GM18508 (cell line): ENCODE results near the gene FADS1.

Experiments used
- ATAC-seq: cut with Tn5 transposase; IDR thresholded peaks from one replicate; pipeline ENCODE4 v1.9.1; 2021; ENCODE audit warnings: moderate number of reproducible peaks; ENCODE audit not compliant: insufficient read depth, unreplicated experiment

Gene FADS1

DNA sequence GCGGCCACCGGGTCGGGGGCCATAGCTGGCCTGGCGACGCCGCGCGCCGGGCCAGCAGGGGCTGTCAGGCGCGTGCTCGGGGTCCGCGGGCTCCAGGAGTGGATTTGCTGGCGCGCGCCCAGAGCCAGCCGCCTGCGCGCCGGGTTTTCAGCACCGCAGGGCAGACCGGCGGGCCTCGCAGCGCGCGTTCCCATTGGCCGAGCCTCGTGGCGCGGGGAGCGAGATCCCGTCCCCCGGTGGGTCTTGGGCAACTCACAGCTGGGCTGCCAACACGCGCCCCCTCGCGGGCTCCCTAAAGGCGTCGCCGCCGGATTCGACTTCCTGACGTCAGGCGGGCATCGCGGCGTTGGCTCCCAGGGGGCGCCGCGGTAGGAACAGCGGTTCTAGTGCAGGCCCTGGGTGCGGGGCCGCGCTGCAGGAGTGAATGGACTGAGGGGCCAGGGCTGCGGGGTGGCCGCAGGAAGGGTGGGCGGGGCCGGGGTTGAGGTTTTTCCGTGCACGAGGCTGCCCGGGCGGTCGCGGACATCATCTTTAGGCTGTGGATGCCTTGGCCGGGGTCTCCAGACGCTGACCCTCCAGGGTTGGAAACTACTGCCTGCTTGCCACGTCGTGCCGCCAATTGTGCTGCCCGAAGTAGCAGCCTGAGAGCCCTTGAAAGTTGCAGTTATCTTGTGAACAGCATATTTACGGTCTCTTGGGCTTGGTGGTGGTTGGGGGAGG lies at the start of gene FADS1:
FADS1 (minus strand) TSS at position 268 of the 720 bp plus-strand sequence; CDS start at position 194, 74 bp downstream.
- ATAC-seq, result no peak

- no peak for ATAC-seq
Measured at GRCh38 chr11:61866231-61866957, 49.6 kb upstream of the FADS1 start.

- no peak for ATAC-seq
Measured at GRCh38 chr11:61864814-61865775, 48.3 kb upstream of the FADS1 start.

- no peak for ATAC-seq
Measured at GRCh38 chr11:61863548-61864081, 46.8 kb upstream of the FADS1 start.

DNA sequence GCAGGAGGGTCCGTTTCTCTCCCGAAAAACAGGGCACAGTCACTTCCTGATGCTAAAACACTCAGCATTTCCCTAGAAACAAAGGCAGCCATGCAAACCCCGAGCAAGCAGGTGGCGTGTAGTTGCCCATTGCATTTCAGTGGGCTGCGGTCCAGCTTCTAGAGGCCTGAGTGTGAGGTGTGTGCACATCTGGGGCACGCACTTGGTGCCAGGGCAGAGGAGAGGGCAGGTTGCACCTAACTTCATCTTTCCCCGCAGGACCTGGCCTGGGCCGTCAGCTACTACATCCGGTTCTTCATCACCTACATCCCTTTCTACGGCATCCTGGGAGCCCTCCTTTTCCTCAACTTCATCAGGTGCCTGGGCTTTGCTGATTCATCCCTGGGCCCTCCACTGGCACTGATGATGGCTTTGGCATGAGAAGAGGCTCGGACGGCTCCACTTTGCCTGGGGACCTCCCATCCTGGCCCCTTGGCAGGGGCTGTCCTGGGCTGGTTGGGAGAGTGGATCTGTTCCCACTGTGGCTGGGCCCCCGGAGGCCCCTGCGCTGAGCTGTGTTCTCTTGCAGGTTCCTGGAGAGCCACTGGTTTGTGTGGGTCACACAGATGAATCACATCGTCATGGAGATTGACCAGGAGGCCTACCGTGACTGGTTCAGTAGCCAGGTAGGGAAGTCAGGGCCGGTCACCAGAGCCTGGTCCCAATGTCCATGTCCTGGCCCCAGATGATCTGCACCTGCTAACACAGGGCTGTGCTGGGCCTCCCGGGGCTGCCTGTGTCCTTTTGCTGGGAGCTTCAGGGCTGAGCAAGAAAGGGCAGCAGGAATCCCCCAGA lies 46.1 kb upstream of the FADS1 start:
- no peak for ATAC-seq

- ATAC-seq, result no peak
Measured at GRCh38 chr11:61861634-61862033, 44.8 kb upstream of the FADS1 start.

- no peak for ATAC-seq
Measured at GRCh38 chr11:61860054-61860903, 43.5 kb upstream of the FADS1 start.

- ATAC-seq, result no peak
Measured at GRCh38 chr11:61855939-61856680, 39.3 kb upstream of the FADS1 start.

- ATAC-seq, result no peak
Measured at GRCh38 chr11:61854966-61855714, 38.3 kb upstream of the FADS1 start.

DNA sequence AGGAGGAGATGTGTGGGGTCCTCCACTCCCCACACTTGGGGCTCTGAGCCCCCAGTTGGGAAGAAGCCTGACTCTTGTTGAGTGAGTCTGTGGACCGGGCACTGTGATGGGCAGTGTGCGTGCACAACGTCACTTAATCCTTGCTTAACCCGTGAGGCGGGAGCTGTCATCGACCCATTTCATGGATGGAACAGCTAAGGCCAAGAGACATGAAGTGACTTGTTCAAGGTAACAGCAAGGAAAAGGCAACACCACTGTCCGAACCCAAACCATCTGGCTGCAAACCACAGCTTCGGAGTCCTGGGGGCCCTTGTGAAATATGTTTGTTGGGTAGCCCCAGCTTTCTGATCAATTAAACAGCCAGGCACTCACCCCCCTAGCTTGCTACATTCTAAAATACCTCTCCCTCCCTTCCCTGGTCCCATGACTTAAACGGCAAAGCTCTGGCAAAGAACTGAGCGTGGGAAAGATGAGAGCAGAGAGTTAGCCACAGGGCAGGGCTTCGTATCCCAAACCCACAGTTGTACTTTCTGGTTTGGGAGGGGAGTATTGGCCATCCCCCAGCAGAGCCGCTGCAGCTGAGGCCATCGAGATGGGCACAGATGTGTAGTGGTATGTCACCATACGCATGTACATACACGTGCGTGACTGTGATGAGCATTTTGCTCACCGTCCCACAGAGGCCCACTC lies 37.5 kb upstream of the FADS1 start:
- no peak for ATAC-seq

GRCh38 chr11:61853698-61854169 lies 36.9 kb upstream of the FADS1 start:
- no peak for ATAC-seq

- no peak for ATAC-seq
Measured at GRCh38 chr11:61851900-61852295, 35.1 kb upstream of the FADS1 start.

GRCh38 chr11:61851113-61851899 lies 34.5 kb upstream of the FADS1 start:
- no peak for ATAC-seq

DNA sequence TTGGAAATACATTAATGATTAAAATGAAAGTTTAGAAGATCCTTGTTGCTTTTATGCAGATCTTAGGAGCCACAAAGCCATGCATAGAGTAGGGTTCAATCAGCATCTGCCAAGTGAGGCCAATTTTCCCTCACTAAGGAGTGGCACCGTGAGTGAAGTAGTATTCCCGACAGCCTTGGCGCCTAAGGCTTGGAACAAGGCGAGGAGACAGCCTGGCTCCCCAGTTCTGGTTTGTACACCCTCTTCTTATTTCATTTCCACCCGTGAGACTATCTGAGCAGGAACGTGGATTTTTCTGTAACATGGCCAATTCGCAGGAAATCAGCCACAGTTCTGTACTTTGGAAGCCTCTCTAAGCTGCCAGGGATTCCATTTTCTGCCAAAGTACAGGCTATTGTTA lies 33.9 kb upstream of the FADS1 start:
- ATAC-seq, result no peak

DNA sequence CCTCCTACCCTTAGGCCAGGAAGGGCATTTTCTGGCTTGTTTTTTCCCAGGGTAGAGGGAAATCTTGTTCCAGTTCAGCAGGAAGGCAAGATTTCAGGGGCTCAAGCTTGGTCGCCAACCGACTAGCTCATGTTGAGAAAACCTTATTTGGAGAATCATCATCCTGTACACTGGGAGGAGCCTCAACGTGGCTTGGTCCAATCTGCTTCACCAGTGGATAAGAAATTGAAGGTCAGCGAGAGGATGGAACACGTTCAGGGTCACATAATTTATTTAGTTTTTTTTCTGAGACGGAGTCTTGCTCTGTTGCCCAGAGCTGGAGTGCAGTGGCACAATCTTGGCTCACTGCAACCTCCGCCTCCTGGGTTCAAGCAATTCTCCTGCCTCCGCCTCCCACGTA lies 31.8 kb upstream of the FADS1 start:
- no peak for ATAC-seq
